CD14-positive monocyte (primary cell): ENCODE results near the gene GGT7. TPM values are rescaled to one million over a fixed set of nuclear protein-coding genes. Genes with fewer than 3 reads are reported as not detected.
A peak's percentile ranks its signal among the peaks of the same experiment; 100 is the strongest.

Experiments
- DNase-seq, 3 donors: peaks; one replicate each; pipeline ENCODE4 v3.0.0-alpha.2; 2011 to 2022
- H2AFZ ChIP-seq: 2 replicates; pipeline ENCODE4 v1.6.0; 2012; ENCODE audit warnings: mild to moderate bottlenecking, low read depth, low read length, inconsistent platforms; ENCODE audit not compliant: insufficient read depth, poor library complexity, severe bottlenecking
- H3K27ac ChIP-seq, 2 donors: 1 replicate in 1 of 2; 2 replicates in 1 of 2; pipeline ENCODE4 v1.5.1; 2012 to 2013; ENCODE audit warnings: low read length in 2 of 2, control low read depth in 1 of 2, inconsistent platforms in 1 of 2, low read depth in 1 of 2, mild to moderate bottlenecking in 1 of 2
- H3K27me3 ChIP-seq, 2 donors: one replicate each; pipeline versions ENCODE4 v1.6.0 to v1.6.1; 2011 to 2013; ENCODE audit warnings: low read length in 2 of 2; ENCODE audit not compliant: control insufficient read depth in 2 of 2, insufficient read depth in 2 of 2
- H3K36me3 ChIP-seq, 2 donors: replicated peaks in 1 of 2; 1 replicate in 1 of 2; 2 replicates in 1 of 2; pipeline versions ENCODE4 v1.5.1 to v1.6.1; 2012 to 2013; ENCODE audit warnings: low read length in 2 of 2, control low read depth in 1 of 2, inconsistent platforms in 1 of 2, mild to moderate bottlenecking in 1 of 2; ENCODE audit not compliant: insufficient read depth in 2 of 2, control insufficient read depth in 1 of 2
- H3K4me1 ChIP-seq, 2 donors: 1 replicate in 1 of 2; 2 replicates in 1 of 2; pipeline versions ENCODE4 v1.5.1 to v1.6.1; 2012 to 2013; ENCODE audit warnings: low read length in 2 of 2, control low read depth in 1 of 2, inconsistent platforms in 1 of 2, mild to moderate bottlenecking in 1 of 2, moderate library complexity in 1 of 2; ENCODE audit not compliant: insufficient read depth in 2 of 2, control insufficient read depth in 1 of 2
- H3K4me2 ChIP-seq: replicated peaks from 2 replicates; pipeline ENCODE3; 2012; ENCODE audit warnings: low read length, moderate library complexity, mild to moderate bottlenecking; ENCODE audit not compliant: poor library complexity, severe bottlenecking; ENCODE audit errors: extremely low read depth
- H3K4me3 ChIP-seq, 3 experiments: fragments of 200-600 bp in 1 of 3; sonication (generic) in 1 of 3; replicated peaks in 1 of 3; 1 replicate in 2 of 3; 2 replicates in 1 of 3; pipeline ENCODE4 v1.5.1; 2011 to 2013; ENCODE audit warnings: low read length in 3 of 3, mild to moderate bottlenecking in 3 of 3, control low read depth in 2 of 3, low read depth in 2 of 3, inconsistent platforms in 1 of 3, moderate library complexity in 1 of 3
- H3K79me2 ChIP-seq: 2 replicates; pipeline ENCODE4 v1.6.0; 2012; ENCODE audit warnings: mild to moderate bottlenecking, control low read depth, inconsistent platforms, low read length, moderate library complexity; ENCODE audit not compliant: insufficient read depth
- H3K9ac ChIP-seq: 2 replicates; pipeline ENCODE4 v1.6.0; 2017; ENCODE audit warnings: low read length, mild to moderate bottlenecking; ENCODE audit not compliant: insufficient read depth, poor library complexity, severe bottlenecking
- H3K9me3 ChIP-seq, 2 donors: replicated peaks in 1 of 2; 1 replicate in 1 of 2; 2 replicates in 1 of 2; pipeline versions ENCODE4 v1.5.1 to v1.6.1; 2012 to 2013; ENCODE audit warnings: low read length in 2 of 2, control low read depth in 1 of 2; ENCODE audit not compliant: control insufficient read depth in 1 of 2, insufficient read depth in 1 of 2
- H4K20me1 ChIP-seq: 2 replicates; pipeline ENCODE4 v1.6.0; 2012; ENCODE audit warnings: mild to moderate bottlenecking, low read length, control low read depth, moderate library complexity; ENCODE audit not compliant: insufficient read depth
- H3K27ac Mint-ChIP-seq, 7 donors: one replicate each; pipeline ENCODE4 v1.8.0; 2020; ENCODE audit warnings: mild to moderate bottlenecking in 7 of 7, mixed read lengths in 7 of 7, moderate library complexity in 6 of 7, inconsistent platforms in 2 of 7
- H3K27me3 Mint-ChIP-seq, 3 donors: one replicate each; pipeline ENCODE4 v1.8.0; 2021 to 2022; ENCODE audit warnings: low read depth in 3 of 3, mild to moderate bottlenecking in 3 of 3, mixed read lengths in 3 of 3, moderate library complexity in 3 of 3, inconsistent platforms in 1 of 3
- H3K36me3 Mint-ChIP-seq, 2 donors: one replicate each; pipeline ENCODE4 v1.8.0; 2020; ENCODE audit warnings: mixed read lengths in 2 of 2, inconsistent platforms in 1 of 2, mild to moderate bottlenecking in 1 of 2
- H3K4me1 Mint-ChIP-seq: one replicate; pipeline ENCODE4 v1.8.0; 2020; ENCODE audit warnings: mild to moderate bottlenecking, mixed read lengths
- H3K4me3 Mint-ChIP-seq, 2 donors: one replicate each; pipeline ENCODE4 v1.8.0; 2020; ENCODE audit warnings: mild to moderate bottlenecking in 2 of 2, mixed read lengths in 2 of 2, moderate library complexity in 1 of 2
- H3K9me3 Mint-ChIP-seq, 7 donors: one replicate each; pipeline ENCODE4 v1.8.0; 2020 to 2022; ENCODE audit warnings: mixed read lengths in 7 of 7, mild to moderate bottlenecking in 6 of 7, moderate library complexity in 6 of 7, inconsistent platforms in 2 of 7
- CTCF ChIP-seq: fragments of 200-600 bp; IDR thresholded peaks from one replicate; pipeline ENCODE4 v1.8.0; 2022; ENCODE audit warnings: antibody characterized with exemption, mild to moderate bottlenecking
- WGBS: methylation state at CpG from one replicate; pipeline ENCODE4 v1.1.5; 2013; ENCODE audit warnings: missing lambda C conversion rate; ENCODE audit not compliant: insufficient coverage; 5-methylcytosine and 5-hydroxymethylcytosine counted together
- intact Hi-C, 2 donors: fragments of 100-400 bp; cut with micrococcal nuclease; formaldehyde crosslinking; loops; one replicate each; pipeline versions ENCODE4 v1.15.0 to v1.15.1; 2023
- polyA plus RNA-seq, 3 donors: library from polyadenylated mRNA; depleted of rRNA in 1 of 3; unstranded in 2 of 3; stranded (reverse) in 1 of 3; fragments of 300-500 nt in 2 of 3; fragments of >200 nt in 1 of 3; fragmentation: Illumina TruSeq in 2 of 3; gene quantifications; 1 replicate in 2 of 3; 2 replicates in 1 of 3; pipeline ENCODE4 v1.2.3, GENCODE V29; 2012 to 2021

Gene GGT7
- polyA plus RNA-seq, 3 donors, result 2.1 to 10.3 (median 2.4) TPM

GRCh38 chr20:34825530-34826362 is 46.9 kb downstream of the GGT7 start, which contains the start of gene NCOA6:
Gene NCOA6, minus strand, starts transcription at chr20:34825651. Its CDS starts 43,296 bp downstream, at chr20:34782355.
- H3K9me3 ChIP-seq, result no peaks in the 10 kb centered on the region
- H3K27ac ChIP-seq, result peak within 1 kb of the TSS; percentile 71 to 87
- peak within 1 kb of the TSS; percentile 85 for H3K9ac ChIP-seq
- H3K4me2 ChIP-seq, result peak within 1 kb of the TSS; percentile 94
- peak; percentile 74 to 86 (median 81) for DNase-seq
- no peak for TF ChIP-seq CTCF
- peaks cover 40% of the 10 kb centered on the region for H4K20me1 ChIP-seq
- H3K27ac Mint-ChIP-seq, result peak within 1 kb of the TSS; percentile 89 to 96 (median 93)
- peaks cover 46% of the 10 kb centered on the region for H3K79me2 ChIP-seq
- intact Hi-C loops, result loop anchor here in 1 of 2 donors (5.0 kb wide), 1 partner anchor 132 kb away; the partner anchor contains the start of genes GSS and MYH7B
- peak within 1 kb of the TSS; percentile 93 to 97 (median 95) for H3K4me3 ChIP-seq
- peaks cover 1 to 5% (median 2%) of the 10 kb centered on the region in 3 donors for H3K27me3 Mint-ChIP-seq
- no peaks in the 10 kb centered on the region for H3K36me3 ChIP-seq
- H3K9me3 Mint-ChIP-seq, result peaks cover 0 to 3% (median 0%) of the 10 kb centered on the region in 7 donors
- peaks cover 38% of the 10 kb centered on the region for H3K4me1 Mint-ChIP-seq
- peaks cover 18 to 21% of the 10 kb centered on the region in 2 donors for H3K4me1 ChIP-seq
- peak within 1 kb of the TSS; percentile 86 for H2AFZ ChIP-seq
- H3K36me3 Mint-ChIP-seq, result peaks cover 3 to 4% of the 10 kb centered on the region in 2 donors
- WGBS, result 6% methylated on average over 29 of the region's 52 CpGs
- peak within 1 kb of the TSS; percentile 96 to 99 for H3K4me3 Mint-ChIP-seq
- H3K27me3 ChIP-seq, result no peaks in the 10 kb centered on the region

GRCh38 chr20:34824806-34825529 is 47.7 kb downstream of the GGT7 start:
- peaks cover 1 to 5% (median 2%) of the 10 kb centered on the region in 3 donors for H3K27me3 Mint-ChIP-seq
- Histone ChIP-seq H3K4me3 (peak overlapping the region; percentile 93 to 97 (median 95)), H3K27me3 (no peaks in the 10 kb centered on the region), H3K4me2 (peak overlapping the region; percentile 94), H4K20me1 (peaks cover 48% of the 10 kb centered on the region), H3K27ac (peak overlapping the region; percentile 71 to 87), H3K4me1 (peaks cover 18 to 21% of the 10 kb centered on the region in 2 donors), H3K79me2 (peaks cover 54% of the 10 kb centered on the region), H3K36me3 (peaks cover 0 to 5% of the 10 kb centered on the region in 2 donors), H3K9ac (peak overlapping the region; percentile 85), H3K9me3 (no peaks in the 10 kb centered on the region), H2AFZ (peak overlapping the region; percentile 86)
- H3K36me3 Mint-ChIP-seq, result peaks cover 6 to 9% of the 10 kb centered on the region in 2 donors
- peak overlapping the region; percentile 96 to 99 for H3K4me3 Mint-ChIP-seq
- H3K27ac Mint-ChIP-seq, result peak overlapping the region; percentile 89 to 96 (median 93)
- TF ChIP-seq CTCF, result no peak
- peaks cover 0 to 3% (median 0%) of the 10 kb centered on the region in 7 donors for H3K9me3 Mint-ChIP-seq
- H3K4me1 Mint-ChIP-seq, result peaks cover 39% of the 10 kb centered on the region
- intact Hi-C loops, result loop anchor here in 1 of 2 donors (5.0 kb wide), 1 partner anchor 132 kb away; the partner anchor contains the start of genes GSS and MYH7B
- WGBS, result under 1% methylated on average over 65 of the region's 68 CpGs
- DNase-seq, result peak; percentile 49 to 58 (median 54)
